Calu3 (cell line): Measurements from ENCODE around the gene IGFL4. TPM values are rescaled to one million over a fixed set of nuclear protein-coding genes. Genes with fewer than 3 reads are reported as not detected.

Source experiments
- BruUV-seq: library from RNA; stranded (reverse); fragments of 400-500 nt; replicated peaks from 2 replicates; lab custom pipeline; 2021; lab: Mats Ljungman, UMichigan
- CTCF ChIA-PET: fragments of 300-600 bp; sonication (Branson Sonifier 250); formaldehyde crosslinking; loops from one replicate; lab custom pipeline; 2022; ENCODE audit warnings: antibody characterized with exemption; lab: Charles Lee
- DNase-seq: peaks from one replicate; pipeline ENCODE4 v3.0.0; 2022
- H3K27ac Mint-ChIP-seq: one replicate; pipeline ENCODE4 v1.8.0; 2022; ENCODE audit warnings: mixed read lengths; ENCODE audit not compliant: unreplicated experiment
- H3K27me3 Mint-ChIP-seq: one replicate; pipeline ENCODE4 v1.8.0; 2022; ENCODE audit warnings: mixed read lengths; ENCODE audit not compliant: unreplicated experiment
- H3K36me3 Mint-ChIP-seq: one replicate; pipeline ENCODE4 v1.8.0; 2022; ENCODE audit warnings: mild to moderate bottlenecking, moderate library complexity, mixed read lengths; ENCODE audit not compliant: insufficient read depth, unreplicated experiment
- H3K4me1 Mint-ChIP-seq: one replicate; pipeline ENCODE4 v1.8.0; 2022; ENCODE audit warnings: mild to moderate bottlenecking, low read depth, mixed read lengths; ENCODE audit not compliant: unreplicated experiment
- H3K4me3 Mint-ChIP-seq: one replicate; pipeline ENCODE4 v1.8.0; 2022; ENCODE audit warnings: mild to moderate bottlenecking, low read depth, moderate library complexity, mixed read lengths; ENCODE audit not compliant: unreplicated experiment
- H3K9me3 Mint-ChIP-seq: one replicate; pipeline ENCODE4 v1.8.0; 2022; ENCODE audit warnings: low read depth, mixed read lengths; ENCODE audit not compliant: unreplicated experiment
- CTCF ChIP-seq: fragments of 200-600 bp; IDR thresholded peaks from one replicate; pipeline ENCODE4 v1.8.0; 2022; ENCODE audit warnings: antibody characterized with exemption; ENCODE audit not compliant: unreplicated experiment
- intact Hi-C: fragments of 100-400 bp; cut with micrococcal nuclease; formaldehyde crosslinking; loops from one replicate; pipeline ENCODE4 v1.10.0; 2022; ENCODE audit not compliant: unreplicated experiment
- total RNA-seq: library from RNA; stranded (reverse); gene quantifications from 2 replicates; pipeline ENCODE4 v1.2.3, GENCODE V29; 2022

The IGFL4 gene
- total RNA-seq, 1 experiment from 2014 or later: not detected

DNA sequence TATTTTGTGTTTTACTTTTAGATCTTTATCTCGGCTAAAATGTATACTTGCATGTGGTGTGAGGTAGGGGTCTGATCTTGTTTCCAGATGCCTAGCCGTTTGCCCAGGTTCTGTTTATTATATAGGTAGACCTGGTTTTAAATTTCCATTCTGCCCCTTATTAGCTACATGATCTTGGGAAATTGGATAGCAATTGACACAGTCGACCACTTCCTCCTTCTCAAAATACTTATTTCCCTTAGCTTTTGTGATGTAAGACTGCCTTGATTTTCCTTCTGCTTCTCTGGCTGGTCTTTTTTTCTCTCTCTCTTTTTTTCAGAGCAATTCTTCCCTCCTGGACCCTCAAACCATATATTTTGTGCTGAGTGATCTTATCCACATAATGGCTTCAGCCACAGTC is 15.0 kb downstream of the IGFL4 start:
- BruUV-seq: no TSS peak
- H3K27ac Mint-ChIP-seq: no peak overlapping the region
- intact Hi-C loops: loop anchor here (10.0 kb wide), 1 partner anchor 159 kb away; no protein-coding TSS in a partner anchor

DNA sequence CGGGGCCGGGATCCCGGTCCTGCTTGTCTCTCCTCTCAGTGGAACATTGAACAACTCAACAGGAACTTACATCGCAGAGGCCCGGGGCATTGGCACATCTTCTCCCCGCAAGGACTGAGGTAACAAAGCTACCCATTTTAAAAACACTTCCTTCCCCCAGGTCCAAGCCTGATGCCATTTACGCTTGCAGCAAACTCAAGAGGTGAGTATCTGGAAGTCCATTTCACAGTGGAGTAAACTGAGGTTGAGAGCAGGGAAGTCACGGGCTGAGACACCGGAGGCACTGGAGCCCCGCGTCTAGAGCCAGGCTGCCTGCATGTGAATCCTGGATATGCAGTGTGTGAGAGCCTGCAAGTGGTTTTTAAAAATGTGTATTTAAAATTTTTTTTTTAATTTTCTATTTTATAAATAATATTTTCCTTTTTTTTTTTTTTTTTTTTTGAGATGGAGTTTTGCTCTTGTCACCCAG is 17.5 kb downstream of the IGFL4 start:
- H3K36me3 Mint-ChIP-seq: no peaks in the 10 kb centered on the region
- no peak overlapping the region for H3K4me3 Mint-ChIP-seq
- intact Hi-C loops: loop anchor here (10.0 kb wide), 1 partner anchor 161 kb away; no protein-coding TSS in a partner anchor
- no peak for DNase-seq
- H3K9me3 Mint-ChIP-seq: no peaks in the 10 kb centered on the region
- no peaks in the 10 kb centered on the region for H3K4me1 Mint-ChIP-seq
- TF ChIP-seq CTCF: no peak
- no peak overlapping the region for H3K27ac Mint-ChIP-seq
- H3K27me3 Mint-ChIP-seq: no peaks in the 10 kb centered on the region
- CTCF ChIA-PET: no interaction called here
- BruUV-seq: no TSS peak

More for the DNA sequence above, 15.0 kb downstream of the IGFL4 start:
- DNase-seq: no peak
- H3K36me3 Mint-ChIP-seq: no peaks in the 10 kb centered on the region
- no peak for TF ChIP-seq CTCF
- H3K4me3 Mint-ChIP-seq: no peak overlapping the region
- H3K9me3 Mint-ChIP-seq: no peaks in the 10 kb centered on the region
- no peaks in the 10 kb centered on the region for H3K27me3 Mint-ChIP-seq
- no peaks in the 10 kb centered on the region for H3K4me1 Mint-ChIP-seq
- CTCF ChIA-PET: interaction anchor here (1.0 kb wide), 1 partner anchor 51 kb away, joined by 4 read pairs; no protein-coding TSS in a partner anchor

- no TSS peak for BruUV-seq
- Mint-ChIP-seq H3K4me3 (no peak within 1 kb of the TSS), H3K27me3 (no peaks in the 10 kb centered on the region), H3K9me3 (no peaks in the 10 kb centered on the region), H3K27ac (no peak within 1 kb of the TSS), H3K4me1 (no peaks in the 10 kb centered on the region), H3K36me3 (no peaks in the 10 kb centered on the region)
- intact Hi-C loops: loop anchor here (10.0 kb wide), 1 partner anchor 162 kb away; no protein-coding TSS in a partner anchor
- DNase-seq: no peak
- CTCF ChIA-PET: no interaction called here
- no peak for TF ChIP-seq CTCF
These were observed 18.1 kb downstream of the IGFL4 start, which contains the start of gene PGLYRP1 for GRCh38 chr19:46022431-46023310. Gene PGLYRP1, minus strand, starts transcription at chr19:46023053. Its CDS starts 32 bp downstream, at chr19:46023021.

DNA sequence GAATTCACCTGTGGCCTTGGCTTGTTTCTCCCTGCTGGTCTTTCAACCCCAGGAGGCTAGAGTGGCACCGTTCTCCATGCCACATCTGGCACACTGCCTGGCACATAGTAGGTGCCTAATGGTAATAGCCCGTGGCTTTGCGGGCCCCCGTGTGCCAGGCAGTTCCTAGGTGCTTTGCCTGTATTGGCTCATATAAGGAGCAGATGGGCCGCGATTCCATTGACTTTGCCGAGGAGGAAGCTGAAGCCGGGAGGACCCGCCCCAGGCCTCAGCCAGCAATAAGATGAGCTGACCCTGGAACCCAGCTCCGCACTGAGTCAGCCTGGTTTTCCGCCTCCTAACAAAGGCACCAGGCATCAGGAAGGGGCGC is 18.8 kb downstream of the IGFL4 start:
- H3K9me3 Mint-ChIP-seq: no peaks in the 10 kb centered on the region

More for the DNA sequence above, 18.8 kb downstream of the IGFL4 start:
- no peak overlapping the region for H3K4me3 Mint-ChIP-seq
- DNase-seq: no peak
- no peaks in the 10 kb centered on the region for H3K27me3 Mint-ChIP-seq
- intact Hi-C loops: loop anchor here (10.0 kb wide), 1 partner anchor 163 kb away; no protein-coding TSS in a partner anchor
- peaks cover 2% of the 10 kb centered on the region for H3K4me1 Mint-ChIP-seq
- CTCF ChIA-PET: no interaction called here
- no peak overlapping the region for H3K27ac Mint-ChIP-seq
- no TSS peak for BruUV-seq
- H3K36me3 Mint-ChIP-seq: peaks cover 1% of the 10 kb centered on the region
- no peak for TF ChIP-seq CTCF
